K562 (cell line): ENCODE measurements around the gene MYADML2. TPM values are rescaled to one million over a fixed set of nuclear protein-coding genes. Genes with fewer than 3 reads are reported as not detected.

ENCODE experiments used
- ARID3A ChIP-seq: IDR thresholded peaks from 2 replicates; pipeline ENCODE4 v1.6.1; 2012; ENCODE audit warnings: low read depth, low read length, improper control_type of control experiment, borderline replicate concordance
- FOXA1 ChIP-seq: fragments of 450-650 bp; IDR thresholded peaks from 2 replicates; pipeline ENCODE4 v1.6.1; 2016; ENCODE audit warnings: mild to moderate bottlenecking, borderline replicate concordance
- HINFP ChIP-seq: fragments of 450-650 bp; conservative IDR thresholded peaks from 2 replicates; pipeline ENCODE4 v1.6.1; 2016; ENCODE audit warnings: missing genetic modification characterization, low read depth, mild to moderate bottlenecking, control low read depth, missing compliant biosample characterization
- HNRNPL ChIP-seq: fragments of 200-400 bp; formaldehyde crosslinking; IDR thresholded peaks from 2 replicates; pipeline ENCODE4 v1.6.1; 2017; ENCODE audit warnings: low read depth, mild to moderate bottlenecking, low read length
- LARP7 ChIP-seq: fragments of 450-650 bp; IDR thresholded peaks from 2 replicates; pipeline ENCODE4 v1.6.1; 2016
- NR1H2 ChIP-seq: sonication (generic); formaldehyde crosslinking; IDR thresholded peaks from 2 replicates; pipeline ENCODE4 v1.4.0; 2020; ENCODE audit warnings: mild to moderate bottlenecking, missing genetic modification reagents
- PPARD ChIP-seq: fragments of 250-450 bp; sonication (Bioruptor Pico); IDR thresholded peaks from 2 replicates; pipeline ENCODE4 v1.8.0; 2022; ENCODE audit warnings: inconsistent platforms, mild to moderate bottlenecking, moderate library complexity
- PRPF4 ChIP-seq: fragments of 200-400 bp; formaldehyde crosslinking; IDR thresholded peaks from one replicate; pipeline ENCODE4 v1.6.1; 2017; ENCODE audit warnings: low read length, low read depth, mild to moderate bottlenecking; ENCODE audit not compliant: insufficient read depth, poor library complexity, severe bottlenecking
- SFPQ ChIP-seq: fragments of 200-400 bp; formaldehyde crosslinking; IDR thresholded peaks from 2 replicates; pipeline ENCODE4 v1.6.1; 2017; ENCODE audit warnings: mild to moderate bottlenecking, low read depth, low read length, moderate library complexity
- SIN3B ChIP-seq: fragments of 450-650 bp; IDR thresholded peaks from 2 replicates; pipeline ENCODE4 v1.6.1; 2017; ENCODE audit warnings: low read depth, mild to moderate bottlenecking, moderate library complexity
- SNRNP70 ChIP-seq: fragments of 200-400 bp; formaldehyde crosslinking; optimal IDR thresholded peaks from 2 replicates; pipeline ENCODE3; 2017; ENCODE audit warnings: low read depth, low read length
- SPI1 ChIP-seq: IDR thresholded peaks from 2 replicates; pipeline ENCODE4 v1.6.1; 2011; ENCODE audit warnings: low read depth, low read length, control low read depth, borderline replicate concordance
- XRCC5 ChIP-seq: fragments of 200-400 bp; formaldehyde crosslinking; IDR thresholded peaks from 2 replicates; pipeline ENCODE4 v1.6.1; 2017; ENCODE audit warnings: low read depth, mild to moderate bottlenecking, low read length
- ZEB2 ChIP-seq: fragments of 450-650 bp; IDR thresholded peaks from 2 replicates; pipeline ENCODE4 v1.6.1; 2016
- ZNF124 ChIP-seq: sonication (generic); formaldehyde crosslinking; IDR thresholded peaks from 2 replicates; pipeline ENCODE4 v1.8.1; 2022; ENCODE audit warnings: missing genetic modification reagents
- ZNF146 ChIP-seq: IDR thresholded peaks from one replicate; pipeline ENCODE4 v1.6.1; 2018; ENCODE audit warnings: missing compliant biosample characterization; ENCODE audit not compliant: unreplicated experiment
- ZNF431 ChIP-seq: sonication (generic); formaldehyde crosslinking; IDR thresholded peaks from 2 replicates; pipeline ENCODE4 v1.8.0; 2022; ENCODE audit warnings: mild to moderate bottlenecking, missing genetic modification reagents
- polyA plus RNA-seq, 8 experiments: library from polyadenylated mRNA; depleted of rRNA in 4 of 8; stranded (reverse) in 5 of 8; unstranded in 3 of 8; fragments of >200 nt; fragmentation: Nextera tagmentation in 2 of 8; fragmentation: Illumina TruSeq in 1 of 8; extraction: Ambion mirVana in 2 of 8; extraction: Trizol in 1 of 8; gene quantifications; 2 replicates each; pipeline versions ENCODE4 v1.2.1 to v1.2.3, GENCODE V29; 2011 to 2014; ENCODE audit warnings: inconsistent platforms in 1 of 8, missing spikeins in 1 of 8
- total RNA-seq, 7 experiments: library from RNA; depleted of rRNA in 6 of 7; stranded (reverse); fragments of >200 nt in 6 of 7; fragmentation: Illumina TruSeq in 2 of 7; extraction: Trizol in 2 of 7; gene quantifications; 2 replicates each; pipeline versions ENCODE4 v1.2.1 to v1.2.3, GENCODE V29; 2011 to 2021; ENCODE audit warnings: low replicate concordance in 1 of 7
- TF ChIP-seq, protein P1 (sequence below): sonication (generic); formaldehyde crosslinking; IDR thresholded peaks from 2 replicates; pipeline ENCODE4 v1.8.0; 2022; ENCODE audit warnings: mild to moderate bottlenecking, missing genetic modification reagents
- TF ChIP-seq, protein P2 (sequence below), 2 experiments: IDR thresholded peaks; 2 replicates each; pipeline ENCODE4 v1.6.1; 2011; ENCODE audit warnings: borderline replicate concordance in 1 of 2, control low read depth in 1 of 2, low read depth in 1 of 2, low read length in 1 of 2, mild to moderate bottlenecking in 1 of 2, mixed read lengths in 1 of 2, moderate library complexity in 1 of 2; ENCODE audit not compliant: insufficient read depth in 1 of 2, insufficient read length in 1 of 2, poor library complexity in 1 of 2, severe bottlenecking in 1 of 2; ENCODE audit errors: extremely low read depth in 1 of 2
- TF ChIP-seq, protein P3 (sequence below): fragments of 250-450 bp; sonication (Bioruptor Pico); IDR thresholded peaks from 2 replicates; pipeline ENCODE4 v1.6.1; 2021; ENCODE audit warnings: mild to moderate bottlenecking

MYADML2 gene
- total and polyA plus RNA-seq, 9 of the 15 experiments (the other 6 are each of a cell fraction or from before 2014, with no cell fraction given): not detected

GRCh38 chr17:81928544-81929252 is 18.3 kb downstream of the MYADML2 start (continued):
- TF ChIP-seq, protein P1, sequence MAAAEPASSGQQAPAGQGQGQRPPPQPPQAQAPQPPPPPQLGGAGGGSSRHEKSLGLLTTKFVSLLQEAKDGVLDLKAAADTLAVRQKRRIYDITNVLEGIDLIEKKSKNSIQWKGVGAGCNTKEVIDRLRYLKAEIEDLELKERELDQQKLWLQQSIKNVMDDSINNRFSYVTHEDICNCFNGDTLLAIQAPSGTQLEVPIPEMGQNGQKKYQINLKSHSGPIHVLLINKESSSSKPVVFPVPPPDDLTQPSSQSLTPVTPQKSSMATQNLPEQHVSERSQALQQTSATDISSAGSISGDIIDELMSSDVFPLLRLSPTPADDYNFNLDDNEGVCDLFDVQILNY: no peak
- TF ChIP-seq SIN3B (no peak), PPARD (CRISPR knock-in tag) (no peak), HNRNPL (0 out of 2 replicates have a peak, but pooled peaks have one; percentile 54), LARP7 (no peak), ARID3A (no peak), SNRNP70 (no peak), NR1H2 (CRISPR knock-in tag) (no peak), ZNF431 (CRISPR knock-in tag) (no peak), ZEB2 (no peak), FOXA1 (no peak), ZNF124 (CRISPR knock-in tag) (0 out of 2 replicates have a peak, but pooled peaks have one; percentile 27), ZNF146 (CRISPR knock-in tag) (no peak), SPI1 (no peak), XRCC5 (0 out of 2 replicates have a peak, but pooled peaks have one; percentile 3), SFPQ (no peak), HINFP (tag) (no peak), PRPF4 (no peak)
- TF ChIP-seq, protein P2, sequence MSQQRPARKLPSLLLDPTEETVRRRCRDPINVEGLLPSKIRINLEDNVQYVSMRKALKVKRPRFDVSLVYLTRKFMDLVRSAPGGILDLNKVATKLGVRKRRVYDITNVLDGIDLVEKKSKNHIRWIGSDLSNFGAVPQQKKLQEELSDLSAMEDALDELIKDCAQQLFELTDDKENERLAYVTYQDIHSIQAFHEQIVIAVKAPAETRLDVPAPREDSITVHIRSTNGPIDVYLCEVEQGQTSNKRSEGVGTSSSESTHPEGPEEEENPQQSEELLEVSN (IDR thresholded peaks at IDR 0.05; ENCODE audit: borderline replicate concordance in 1 of 2, extremely low read depth in 1 of 2, insufficient read depth in 1 of 2, insufficient read length in 1 of 2, low read depth in 1 of 2, low read length in 1 of 2, poor library complexity in 1 of 2, severe bottlenecking in 1 of 2): peak in 1 of 2 experiments; percentile 7
- TF ChIP-seq, protein P3, sequence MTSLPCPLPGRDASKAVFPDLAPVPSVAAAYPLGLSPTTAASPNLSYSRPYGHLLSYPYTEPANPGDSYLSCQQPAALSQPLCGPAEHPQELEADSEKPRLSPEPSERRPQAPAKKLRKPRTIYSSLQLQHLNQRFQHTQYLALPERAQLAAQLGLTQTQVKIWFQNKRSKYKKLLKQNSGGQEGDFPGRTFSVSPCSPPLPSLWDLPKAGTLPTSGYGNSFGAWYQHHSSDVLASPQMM: no peak
